Activated CD4-positive, alpha-beta T cell treated with anti-CD3 and anti-CD28 coated beads, Interleukin-2, amount 10 ng/mL, durations not matched to agents 24 days and 14 days (primary cell): ENCODE results near the gene PLVAP. TPM values are rescaled to one million over a fixed set of nuclear protein-coding genes. Genes with fewer than 3 reads are reported as not detected.

Source experiments
- DNase-seq: peaks from one replicate; pipeline ENCODE4 v3.0.0; 2022
- H3K27ac Mint-ChIP-seq: one replicate; pipeline ENCODE4 v1.8.0; 2022; ENCODE audit warnings: mild to moderate bottlenecking, mixed read lengths
- H3K27me3 Mint-ChIP-seq: one replicate; pipeline ENCODE4 v1.8.0; 2022; ENCODE audit warnings: mixed read lengths
- H3K36me3 Mint-ChIP-seq: one replicate; pipeline ENCODE4 v1.8.0; 2022; ENCODE audit warnings: low read depth, mild to moderate bottlenecking, mixed read lengths
- H3K4me1 Mint-ChIP-seq: one replicate; pipeline ENCODE4 v1.8.0; 2021; ENCODE audit warnings: mixed read lengths
- H3K4me3 Mint-ChIP-seq: one replicate; pipeline ENCODE4 v1.8.0; 2022; ENCODE audit warnings: mild to moderate bottlenecking, moderate library complexity, mixed read lengths
- H3K9me3 Mint-ChIP-seq: one replicate; pipeline ENCODE4 v1.8.0; 2021; ENCODE audit warnings: mixed read lengths
- intact Hi-C: fragments of 100-400 bp; cut with micrococcal nuclease; formaldehyde crosslinking; loops from one replicate; pipeline ENCODE4 v1.15.1; 2023
- total RNA-seq: library from RNA; stranded (reverse); gene quantifications from 2 replicates; pipeline ENCODE4 v1.2.3, GENCODE V29; 2022

Gene PLVAP
- total RNA-seq, 1 donor from 2014 or later, result not detected

DNA sequence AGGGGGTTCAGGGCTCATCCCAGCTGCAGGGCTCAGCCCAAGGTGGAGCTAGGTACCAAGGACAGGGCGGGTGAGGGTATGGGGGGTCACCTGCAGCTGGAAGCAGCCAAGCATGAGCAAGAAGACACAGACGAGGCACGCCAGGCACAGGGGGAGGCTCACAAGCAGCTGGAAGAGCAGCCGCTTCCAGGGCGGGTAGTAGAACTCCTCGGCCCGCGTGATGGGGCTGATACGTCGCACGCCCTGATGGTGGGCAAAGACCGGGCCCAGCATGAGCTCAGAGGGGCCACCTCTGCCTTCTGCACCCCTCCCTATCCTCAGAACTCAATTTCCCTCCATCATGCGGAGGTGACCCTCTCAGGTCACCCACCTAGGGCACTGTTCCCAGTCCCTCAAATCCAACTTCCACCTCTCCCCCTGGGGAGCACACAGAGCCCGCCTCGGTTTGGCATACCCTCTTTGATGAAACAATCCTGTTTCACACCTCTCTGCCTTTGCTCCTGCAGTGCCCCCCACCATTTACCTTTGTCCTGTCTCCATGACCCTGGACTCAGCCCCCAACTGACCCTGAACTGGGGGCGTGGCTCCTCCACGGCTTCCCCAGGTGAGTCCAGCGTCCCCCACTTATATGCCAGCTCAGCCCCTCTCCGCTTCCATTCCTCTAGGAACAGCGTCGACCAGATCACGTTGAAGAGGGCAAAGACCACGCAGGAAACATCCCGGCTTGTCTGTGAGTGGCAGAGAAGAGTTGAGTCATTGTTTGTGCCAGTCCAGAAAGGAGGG lies 46.7 kb downstream of the PLVAP start:
- Mint-ChIP-seq H3K27me3 (peaks cover 9% of the 10 kb centered on the region), H3K36me3 (peaks cover 10% of the 10 kb centered on the region), H3K9me3 (no peaks in the 10 kb centered on the region), H3K4me1 (peaks cover 20% of the 10 kb centered on the region), H3K27ac (no peak overlapping the region), H3K4me3 (peak overlapping the region; percentile 28)
- intact Hi-C loops, result no loop called here
- DNase-seq, result peak; percentile 56

- Mint-ChIP-seq H3K9me3 (no peaks in the 10 kb centered on the region), H3K27me3 (peaks cover 9% of the 10 kb centered on the region), H3K4me1 (peaks cover 15% of the 10 kb centered on the region), H3K4me3 (peak overlapping the region; percentile 55), H3K27ac (no peak overlapping the region), H3K36me3 (peaks cover 10% of the 10 kb centered on the region)
- DNase-seq, result no peak
- intact Hi-C loops, result no loop called here
Observed at GRCh38 chr19:17329366-17330261, 47.5 kb downstream of the PLVAP start.

GRCh38 chr19:17328517-17329365 lies 48.4 kb downstream of the PLVAP start:
- H3K27ac Mint-ChIP-seq, result peak overlapping the region; percentile 51
- H3K4me1 Mint-ChIP-seq, result peaks cover 12% of the 10 kb centered on the region
- peaks cover 9% of the 10 kb centered on the region for H3K27me3 Mint-ChIP-seq
- peak overlapping the region; percentile 63 for H3K4me3 Mint-ChIP-seq
- DNase-seq, result peak; percentile 76
- intact Hi-C loops, result no loop called here
- H3K9me3 Mint-ChIP-seq, result no peaks in the 10 kb centered on the region
- peaks cover 8% of the 10 kb centered on the region for H3K36me3 Mint-ChIP-seq

- H3K36me3 Mint-ChIP-seq, result peaks cover 8% of the 10 kb centered on the region
- H3K27me3 Mint-ChIP-seq, result peaks cover 9% of the 10 kb centered on the region
- H3K4me1 Mint-ChIP-seq, result peaks cover 7% of the 10 kb centered on the region
- peak overlapping the region; percentile 51 for H3K27ac Mint-ChIP-seq
- peak; percentile 79 for DNase-seq
- H3K4me3 Mint-ChIP-seq, result peak overlapping the region; percentile 71
- no peaks in the 10 kb centered on the region for H3K9me3 Mint-ChIP-seq
- intact Hi-C loops, result no loop called here
Observed at GRCh38 chr19:17327654-17328516, 49.3 kb downstream of the PLVAP start.

DNA sequence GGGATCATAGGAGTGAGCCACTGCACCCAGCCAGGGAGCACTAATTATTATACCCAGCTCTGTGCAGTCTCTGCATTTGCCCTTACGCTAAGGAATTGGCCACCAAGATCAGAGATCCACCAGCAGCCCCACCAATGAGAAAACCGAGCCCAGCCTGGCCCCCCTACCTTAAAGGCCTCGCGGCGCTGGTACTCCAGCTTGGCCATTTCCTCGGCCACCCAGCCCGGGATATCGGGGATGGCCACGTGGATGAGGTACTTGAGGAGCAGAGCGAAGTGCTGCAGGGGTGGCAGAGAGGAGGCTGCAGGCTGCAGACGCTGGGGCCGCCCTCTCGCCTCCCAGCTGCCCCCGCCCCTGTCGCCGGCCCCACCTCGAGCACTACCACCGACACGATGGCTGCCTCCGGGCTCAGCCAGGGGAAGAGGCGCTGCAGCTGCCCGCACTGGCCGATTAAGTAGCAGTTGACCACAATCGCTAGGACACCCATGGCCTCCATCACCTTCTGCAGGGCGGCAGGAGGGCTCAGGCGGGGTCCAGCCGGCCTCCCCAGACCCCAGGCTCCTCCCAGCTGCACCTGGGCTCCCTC lies 50.0 kb downstream of the PLVAP start:
- intact Hi-C loops, result no loop called here
- Mint-ChIP-seq H3K4me3 (no peak overlapping the region), H3K36me3 (peaks cover 9% of the 10 kb centered on the region), H3K9me3 (no peaks in the 10 kb centered on the region), H3K27ac (no peak overlapping the region), H3K27me3 (peaks cover 9% of the 10 kb centered on the region), H3K4me1 (peaks cover 3% of the 10 kb centered on the region)
- DNase-seq, result no peak

- no peak for DNase-seq
- no peak overlapping the region for H3K4me3 Mint-ChIP-seq
- H3K9me3 Mint-ChIP-seq, result no peaks in the 10 kb centered on the region
- H3K27ac Mint-ChIP-seq, result no peak overlapping the region
- H3K36me3 Mint-ChIP-seq, result peaks cover 10% of the 10 kb centered on the region
- peaks cover 3% of the 10 kb centered on the region for H3K4me1 Mint-ChIP-seq
- intact Hi-C loops, result no loop called here
- peaks cover 9% of the 10 kb centered on the region for H3K27me3 Mint-ChIP-seq
Observed at GRCh38 chr19:17326595-17326966, 50.6 kb downstream of the PLVAP start.

DNA sequence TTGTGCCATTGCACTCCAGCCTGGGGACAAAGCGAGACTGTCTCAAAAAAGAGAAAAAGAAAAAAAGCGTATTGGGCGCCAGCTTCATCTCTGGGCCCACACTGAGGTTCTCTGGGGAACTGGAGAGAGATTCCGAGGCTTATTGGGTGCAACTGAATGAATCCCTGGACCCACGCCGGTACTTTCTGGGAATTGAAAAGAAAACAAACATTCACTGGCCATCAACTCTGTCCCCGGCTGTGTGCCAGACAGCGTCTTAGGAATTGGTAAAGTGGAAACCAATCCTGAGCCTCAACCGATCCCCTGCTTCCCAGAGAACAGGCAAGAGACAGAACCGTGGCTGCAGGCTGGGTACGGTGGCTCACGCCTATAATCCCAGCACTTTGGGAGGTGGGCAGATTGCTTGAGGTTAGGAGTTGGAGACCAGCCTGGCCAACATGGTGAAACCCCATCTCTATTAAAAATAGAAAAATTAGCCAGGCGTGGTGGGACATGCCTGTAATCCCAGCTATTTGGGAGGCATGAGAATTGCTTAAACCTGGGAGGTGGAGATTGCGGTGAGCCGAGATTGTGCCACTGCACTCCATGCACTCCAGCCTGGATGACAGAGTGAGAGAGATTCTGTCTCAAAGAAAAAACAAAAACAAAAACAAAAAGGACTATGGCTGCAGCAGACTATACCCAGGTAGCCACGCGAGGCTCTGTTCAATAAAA lies 51.1 kb downstream of the PLVAP start:
- Mint-ChIP-seq H3K27me3 (peaks cover 9% of the 10 kb centered on the region), H3K9me3 (no peaks in the 10 kb centered on the region), H3K27ac (no peak overlapping the region), H3K4me1 (peaks cover 3% of the 10 kb centered on the region), H3K4me3 (no peak overlapping the region), H3K36me3 (peaks cover 10% of the 10 kb centered on the region)
- no peak for DNase-seq
- intact Hi-C loops, result no loop called here

DNA sequence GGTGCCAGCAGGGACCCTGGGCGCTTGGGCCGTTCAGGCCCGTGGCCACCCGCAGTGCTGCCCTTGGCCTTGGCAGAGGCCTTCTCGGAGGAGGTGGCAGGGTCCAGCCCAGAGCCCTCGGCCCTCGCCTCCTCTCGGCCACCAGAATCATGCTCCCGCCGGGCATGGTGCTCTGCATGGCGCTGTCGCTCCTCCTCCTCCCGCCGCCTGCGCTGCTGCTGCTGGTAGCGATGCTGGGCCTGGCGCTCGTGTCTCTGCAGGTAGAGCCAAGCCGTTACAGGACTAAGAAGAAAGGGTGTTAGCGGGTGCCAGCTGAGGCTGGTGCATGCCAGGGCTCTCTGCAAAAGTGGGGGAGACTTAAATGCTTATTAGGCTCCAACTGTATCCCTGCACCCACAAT lies 52.0 kb downstream of the PLVAP start:
- no peak overlapping the region for H3K4me3 Mint-ChIP-seq
- DNase-seq, result no peak
- peaks cover 5% of the 10 kb centered on the region for H3K27me3 Mint-ChIP-seq
- no peaks in the 10 kb centered on the region for H3K9me3 Mint-ChIP-seq
- no peak overlapping the region for H3K27ac Mint-ChIP-seq
- H3K4me1 Mint-ChIP-seq, result peaks cover 3% of the 10 kb centered on the region
- peaks cover 13% of the 10 kb centered on the region for H3K36me3 Mint-ChIP-seq
- intact Hi-C loops, result no loop called here

DNA sequence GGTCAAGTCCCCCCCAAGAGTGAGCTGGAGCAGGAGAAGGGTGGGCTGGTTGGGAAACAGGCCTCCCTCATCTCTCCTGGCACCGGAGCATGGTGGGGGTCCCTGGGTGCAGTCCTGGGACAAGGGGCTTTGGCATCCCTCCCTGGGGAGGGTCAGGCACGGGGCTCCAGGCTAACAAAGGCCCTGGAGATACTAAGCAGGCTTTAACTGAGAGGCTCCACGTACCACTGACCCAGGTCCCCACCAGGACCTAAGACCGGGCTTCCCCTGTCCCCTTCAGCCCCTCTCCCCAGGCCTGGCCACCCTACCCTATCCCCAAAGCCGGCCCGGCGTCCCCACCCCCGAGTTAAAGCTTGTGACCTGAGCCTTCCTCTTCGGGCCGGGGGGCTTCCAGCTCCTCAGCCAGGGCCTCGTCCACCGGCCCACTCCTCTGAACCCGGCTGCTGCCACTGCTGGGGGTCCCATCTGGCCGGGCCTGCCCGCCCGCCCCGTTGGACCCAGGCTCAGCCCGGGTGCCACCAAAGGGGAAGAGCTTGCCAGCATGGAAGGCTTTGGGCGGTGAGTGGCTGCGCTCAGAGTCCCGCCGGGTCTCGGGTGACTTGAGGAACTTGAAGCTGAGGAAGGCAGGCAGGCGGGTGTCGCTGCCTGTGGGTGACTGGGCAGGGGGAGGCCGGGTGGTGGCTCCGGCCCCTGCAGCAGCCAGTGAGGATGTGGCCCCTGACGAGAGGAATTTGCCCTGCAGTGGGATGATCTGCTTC lies 52.6 kb downstream of the PLVAP start:
- Mint-ChIP-seq H3K27ac (no peak overlapping the region), H3K4me3 (no peak overlapping the region), H3K4me1 (no peaks in the 10 kb centered on the region), H3K27me3 (no peaks in the 10 kb centered on the region), H3K9me3 (no peaks in the 10 kb centered on the region), H3K36me3 (peaks cover 15% of the 10 kb centered on the region)
- no peak for DNase-seq
- intact Hi-C loops, result no loop called here

DNA sequence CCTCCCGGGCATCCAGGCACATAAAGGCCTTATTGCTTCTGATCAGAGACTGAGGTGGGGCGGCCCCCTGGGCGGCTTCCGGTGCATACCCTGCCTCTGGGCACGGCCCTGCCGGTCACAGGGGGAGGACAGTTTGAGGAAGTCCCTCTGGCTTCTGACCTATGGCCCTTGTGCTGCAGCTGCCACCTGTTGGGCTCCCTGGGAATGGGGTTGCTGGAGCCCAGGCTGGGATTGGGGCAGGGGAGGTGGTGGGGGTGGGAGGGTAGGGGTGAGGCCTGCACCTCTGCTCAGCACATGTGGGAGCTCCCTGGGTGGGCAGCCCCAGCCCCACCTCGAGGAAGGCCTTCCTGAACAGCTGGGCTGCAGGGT lies 53.2 kb downstream of the PLVAP start:
- H3K4me1 Mint-ChIP-seq, result no peaks in the 10 kb centered on the region
- H3K27me3 Mint-ChIP-seq, result no peaks in the 10 kb centered on the region
- H3K9me3 Mint-ChIP-seq, result no peaks in the 10 kb centered on the region
- DNase-seq, result no peak
- H3K36me3 Mint-ChIP-seq, result peaks cover 15% of the 10 kb centered on the region
- H3K4me3 Mint-ChIP-seq, result no peak overlapping the region
- intact Hi-C loops, result no loop called here
- no peak overlapping the region for H3K27ac Mint-ChIP-seq

DNA sequence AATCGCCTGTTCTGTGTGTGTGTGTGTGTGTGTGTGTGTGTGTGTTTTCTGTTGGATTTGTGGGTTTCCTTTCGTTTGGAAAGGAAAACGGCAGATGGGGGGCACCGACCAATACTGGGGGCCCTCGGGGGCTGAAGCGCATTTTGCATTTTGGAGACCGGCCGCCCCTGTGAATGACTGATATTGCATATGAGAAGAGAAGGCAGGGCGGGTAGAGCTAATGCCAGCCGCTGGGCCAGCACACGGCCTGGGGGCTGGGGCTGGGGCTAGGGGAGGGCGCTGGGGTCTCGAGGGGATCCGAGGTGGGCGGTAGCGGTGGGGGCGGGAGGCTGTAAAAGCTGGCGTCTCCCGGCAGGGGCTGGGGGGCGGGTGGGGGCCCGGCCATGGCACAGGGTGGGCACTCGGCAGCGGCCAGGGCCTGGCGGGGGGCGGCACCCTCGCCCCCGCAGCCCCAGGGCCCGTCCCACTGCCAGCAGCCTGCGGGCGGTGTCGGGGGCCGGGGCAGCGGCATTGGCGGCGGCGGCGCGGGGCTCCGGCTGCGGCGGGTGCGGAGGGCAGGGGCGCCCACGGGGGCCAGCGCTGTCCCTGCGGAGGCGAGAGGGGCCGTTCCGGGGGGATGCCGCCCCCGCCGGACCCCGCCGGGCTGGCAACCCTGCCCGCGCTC lies 53.7 kb downstream of the PLVAP start:
- Mint-ChIP-seq H3K36me3 (peaks cover 15% of the 10 kb centered on the region), H3K27me3 (no peaks in the 10 kb centered on the region), H3K4me3 (no peak overlapping the region), H3K27ac (no peak overlapping the region), H3K4me1 (no peaks in the 10 kb centered on the region), H3K9me3 (no peaks in the 10 kb centered on the region)
- no peak for DNase-seq
- intact Hi-C loops, result no loop called here
